H7 (cell line): ENCODE results near the gene SLX4IP. TPM values are rescaled to one million over a fixed set of nuclear protein-coding genes. Genes with fewer than 3 reads are reported as not detected.

Experiments used
- DNase-seq: peaks from one replicate; pipeline ENCODE4 v3.0.0; 2012
- H3K27me3 ChIP-seq: 2 replicates; pipeline ENCODE4 v1.6.0; 2011; ENCODE audit warnings: mild to moderate bottlenecking, low read length; ENCODE audit not compliant: control insufficient read depth, insufficient read depth
- H3K36me3 ChIP-seq: replicated peaks from 2 replicates; pipeline ENCODE4 v1.5.1; 2011; ENCODE audit warnings: low read length; ENCODE audit not compliant: control insufficient read depth, insufficient read depth
- H3K4me3 ChIP-seq: 2 replicates; pipeline ENCODE4 v1.5.1; 2011; ENCODE audit warnings: low read depth, mild to moderate bottlenecking, control low read depth, low read length, moderate library complexity; ENCODE audit not compliant: insufficient read depth
- total RNA-seq: library from RNA; depleted of rRNA; stranded (reverse); fragments of >200 nt; shearing (Covaris generic); gene quantifications from 2 replicates; pipeline ENCODE4 v1.2.3, GENCODE V29; 2014

SLX4IP gene
- total RNA-seq, 1 experiment from 2014 or later = 3.9 TPM

DNA sequence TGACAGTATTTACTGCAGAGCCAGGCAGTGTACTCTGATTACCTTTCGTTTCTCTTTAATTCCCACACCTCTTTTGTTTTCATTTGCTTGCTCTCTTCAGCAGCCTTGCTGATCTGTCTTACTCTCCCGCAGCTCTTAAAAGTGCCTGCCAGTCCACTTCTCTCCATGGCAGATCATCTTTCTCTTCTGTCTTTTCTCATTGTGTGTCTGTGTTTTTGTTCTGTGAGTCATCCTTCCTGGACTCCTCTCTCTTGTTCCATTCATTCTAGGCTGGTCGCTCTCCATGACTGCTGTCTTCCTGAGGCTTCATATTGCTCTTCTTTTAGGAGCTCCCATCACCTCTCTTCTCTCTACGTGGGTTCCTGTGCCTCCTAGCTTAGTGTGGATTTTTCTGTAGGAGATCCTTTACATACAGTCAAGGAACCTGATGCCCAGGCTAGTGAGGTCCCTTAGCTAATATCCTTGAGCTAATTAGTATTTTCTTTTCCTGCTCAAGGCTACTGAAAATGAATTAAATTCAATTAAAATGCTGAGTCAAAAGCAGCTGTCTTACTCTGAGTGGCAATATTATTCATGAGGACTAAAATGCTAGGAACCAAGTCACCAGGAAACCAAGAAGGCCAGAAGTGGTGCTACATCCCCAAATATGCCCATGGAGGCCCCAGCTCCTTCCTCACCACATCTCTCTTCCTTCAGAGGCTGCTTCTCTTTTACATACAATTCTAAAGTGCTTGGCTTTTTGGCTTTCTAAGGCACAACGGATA is 86.1 kb downstream of the SLX4IP start:
- Histone ChIP-seq H3K27me3 (no peaks in the 10 kb centered on the region), H3K4me3 (no peak overlapping the region), H3K36me3 (no peaks in the 10 kb centered on the region)
- no peak for DNase-seq

DNA sequence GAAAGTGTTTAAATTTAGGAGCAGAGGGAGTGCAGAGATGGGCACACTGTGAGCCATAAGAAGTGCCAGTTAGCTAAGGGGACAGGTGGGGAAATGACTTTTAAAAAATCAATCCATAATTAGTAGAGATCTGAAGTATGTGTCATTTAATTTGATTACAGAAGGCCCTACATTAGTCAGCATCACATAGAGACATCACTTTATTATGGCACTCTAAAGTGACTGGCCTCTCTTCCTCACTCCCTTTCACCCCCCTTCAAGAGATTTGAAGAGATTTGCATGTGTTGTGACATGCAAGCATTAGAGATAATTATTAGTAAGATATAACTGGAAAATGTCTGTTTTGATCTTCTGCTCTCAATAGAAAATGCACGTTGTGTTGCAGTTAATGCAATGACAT is 86.7 kb downstream of the SLX4IP start:
- DNase-seq = no peak
- Histone ChIP-seq H3K4me3 (no peak overlapping the region), H3K36me3 (no peaks in the 10 kb centered on the region)

DNA sequence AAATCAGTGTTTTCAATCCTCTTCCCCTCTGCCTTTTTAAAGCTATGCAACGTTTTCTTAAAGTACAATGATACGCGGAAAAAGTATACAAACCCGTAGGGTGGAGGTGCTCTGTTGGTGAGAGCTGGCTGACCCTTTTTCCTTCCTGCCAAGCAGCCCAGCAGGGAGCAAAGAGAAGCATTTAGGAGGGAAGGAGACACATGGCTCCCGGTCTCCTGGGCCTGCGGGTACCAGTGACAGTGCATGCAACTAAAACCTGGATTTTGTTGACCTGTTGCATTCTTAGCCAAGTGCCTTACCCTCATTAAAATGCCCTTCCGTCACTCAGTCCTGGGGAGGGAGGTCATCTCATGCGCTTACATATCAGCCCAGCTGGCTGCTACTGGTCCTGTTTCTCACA is 87.2 kb downstream of the SLX4IP start:
- no peak overlapping the region for H3K4me3 ChIP-seq
- H3K27me3 ChIP-seq = no peaks in the 10 kb centered on the region
- no peak for DNase-seq
- H3K36me3 ChIP-seq = no peaks in the 10 kb centered on the region

More for the DNA sequence above, 86.7 kb downstream of the SLX4IP start:
- H3K27me3 ChIP-seq = no peaks in the 10 kb centered on the region

DNA sequence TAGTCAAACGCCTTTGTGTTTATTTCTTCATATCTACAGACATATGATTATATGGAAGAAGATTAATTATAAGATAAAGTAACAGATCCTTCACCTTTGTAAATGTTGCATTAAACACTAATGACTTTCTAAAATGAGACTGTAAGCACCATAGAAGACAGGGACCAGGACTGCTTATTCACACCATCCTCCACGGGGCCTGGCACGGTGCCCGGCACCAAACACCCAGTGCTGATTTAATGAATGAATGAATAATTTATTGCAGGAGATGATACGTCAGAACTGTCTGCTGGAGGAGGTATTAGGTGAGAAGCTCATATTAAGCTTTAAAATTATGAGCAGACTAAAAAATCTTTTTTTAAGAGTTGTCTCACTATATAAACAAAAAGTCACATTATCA is 88.3 kb downstream of the SLX4IP start:
- Histone ChIP-seq H3K27me3 (no peaks in the 10 kb centered on the region), H3K36me3 (no peaks in the 10 kb centered on the region), H3K4me3 (no peak overlapping the region)
- DNase-seq = no peak

DNA sequence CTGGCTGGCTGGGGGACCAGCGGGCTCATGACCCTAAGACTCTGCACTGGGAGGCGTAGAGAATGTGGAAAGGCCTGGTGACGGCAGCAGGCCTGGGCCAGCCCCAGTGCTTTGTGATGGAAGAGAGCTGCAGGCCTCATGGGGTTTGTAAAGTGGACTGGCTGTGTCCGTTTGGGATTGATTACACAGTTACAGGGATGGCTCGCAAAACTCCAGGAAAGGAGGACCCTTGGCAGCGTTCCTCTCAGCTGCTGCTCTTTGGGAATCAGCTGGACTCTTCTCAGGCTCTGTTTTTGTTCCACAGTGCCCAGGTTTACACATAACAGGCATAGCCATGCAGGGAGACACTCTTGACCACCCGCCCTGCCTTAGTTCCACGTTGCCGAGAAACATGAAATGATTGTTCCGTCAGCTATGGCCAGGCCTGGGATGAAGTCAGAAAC is 89.0 kb downstream of the SLX4IP start:
- DNase-seq = peak; percentile 37
- no peak overlapping the region for H3K4me3 ChIP-seq
- H3K27me3 ChIP-seq = no peaks in the 10 kb centered on the region
- no peaks in the 10 kb centered on the region for H3K36me3 ChIP-seq

DNA sequence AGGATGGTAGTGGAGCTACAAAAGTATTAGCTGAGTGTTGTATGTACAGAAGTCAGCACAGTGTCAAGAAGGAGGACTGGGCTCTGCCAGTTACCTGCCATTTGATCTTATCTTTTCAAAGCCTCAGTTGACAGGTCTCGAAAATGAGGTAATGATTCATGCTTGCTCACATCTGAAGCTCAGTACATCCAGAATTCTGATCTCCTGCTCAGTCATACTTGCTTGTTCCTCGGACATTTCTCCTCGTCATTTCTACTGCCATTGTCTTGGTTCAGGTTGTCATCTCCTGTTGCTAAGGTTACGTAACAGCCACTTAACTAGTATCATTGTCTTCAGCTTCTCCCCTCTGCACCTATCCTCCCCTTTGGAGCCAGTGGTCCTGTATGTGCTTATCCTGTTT is 89.5 kb downstream of the SLX4IP start:
- Histone ChIP-seq H3K36me3 (no peaks in the 10 kb centered on the region), H3K4me3 (no peak overlapping the region)
- DNase-seq = no peak

GRCh38 chr20:10527781-10528180 is 92.7 kb downstream of the SLX4IP start:
- no peak for DNase-seq
- H3K27me3 ChIP-seq = no peaks in the 10 kb centered on the region
- H3K36me3 ChIP-seq = no peaks in the 10 kb centered on the region
- H3K4me3 ChIP-seq = no peak overlapping the region

More for the DNA sequence above, 89.5 kb downstream of the SLX4IP start:
- no peaks in the 10 kb centered on the region for H3K27me3 ChIP-seq

DNA sequence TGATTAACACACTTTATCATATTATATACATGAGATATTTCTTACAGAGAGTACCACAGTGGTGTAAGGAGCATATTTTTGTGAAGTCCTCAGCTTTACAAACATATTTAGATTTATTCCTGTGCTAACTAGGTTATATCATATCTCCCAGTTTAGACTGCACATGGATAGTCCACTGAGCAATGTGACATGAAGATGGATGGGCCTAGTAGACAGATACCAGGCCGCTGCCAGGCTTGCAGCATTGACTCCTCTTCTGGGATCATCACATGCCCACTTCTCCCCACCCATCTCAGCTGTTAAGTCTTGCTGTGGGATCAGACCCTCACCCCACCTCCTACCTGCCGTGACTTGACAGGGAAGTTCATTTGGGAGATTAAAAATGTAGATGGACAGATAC is 95.8 kb downstream of the SLX4IP start:
- Histone ChIP-seq H3K4me3 (no peak overlapping the region), H3K36me3 (no peaks in the 10 kb centered on the region), H3K27me3 (no peaks in the 10 kb centered on the region)
- DNase-seq = no peak

DNA sequence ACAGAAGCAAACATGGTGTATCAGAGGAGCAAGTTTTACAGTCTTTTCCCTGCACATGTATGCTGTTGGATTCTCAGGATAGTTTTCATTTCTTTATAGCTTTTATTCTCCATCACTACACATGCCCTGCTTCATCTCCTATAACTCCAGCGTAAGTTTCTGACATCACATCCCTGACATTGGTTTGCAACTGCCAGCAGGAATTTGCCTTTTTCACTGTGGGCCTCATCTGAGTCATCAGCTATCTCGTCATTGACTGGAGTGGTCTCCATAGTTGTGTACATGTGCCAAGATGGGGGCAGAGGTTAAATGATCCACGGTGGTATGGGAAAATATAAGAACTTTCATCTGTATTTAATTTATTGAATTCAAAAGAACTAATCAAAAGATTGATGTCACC is 96.7 kb downstream of the SLX4IP start:
- no peak for DNase-seq
- no peaks in the 10 kb centered on the region for H3K27me3 ChIP-seq
- H3K36me3 ChIP-seq = no peaks in the 10 kb centered on the region
- no peak overlapping the region for H3K4me3 ChIP-seq

GRCh38 chr20:10532361-10532760 is 97.3 kb downstream of the SLX4IP start:
- no peaks in the 10 kb centered on the region for H3K27me3 ChIP-seq
- H3K36me3 ChIP-seq = no peaks in the 10 kb centered on the region
- DNase-seq = no peak
- no peak overlapping the region for H3K4me3 ChIP-seq

DNA sequence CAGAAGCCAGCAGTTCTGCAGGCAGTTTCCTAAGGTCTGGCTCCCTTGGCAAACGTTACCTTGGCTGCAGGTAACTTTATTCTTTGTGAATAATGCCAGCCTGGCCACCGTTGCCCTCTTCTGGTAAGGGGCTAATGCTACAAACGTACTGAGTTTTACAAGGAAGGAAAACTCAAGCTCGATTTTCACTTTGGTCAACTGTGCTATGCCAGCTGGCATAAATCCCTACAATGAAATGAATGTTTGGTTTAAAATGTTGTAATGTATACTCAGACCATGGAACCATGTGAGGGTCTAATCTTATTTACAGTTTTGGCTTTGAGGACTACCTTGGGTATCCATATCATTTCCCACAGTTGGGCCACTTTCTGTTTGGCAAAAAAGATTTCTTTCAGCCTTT is 101.4 kb downstream of the SLX4IP start:
- DNase-seq = no peak
- no peak overlapping the region for H3K4me3 ChIP-seq
- H3K27me3 ChIP-seq = no peaks in the 10 kb centered on the region
- H3K36me3 ChIP-seq = no peaks in the 10 kb centered on the region

- Histone ChIP-seq H3K27me3 (no peaks in the 10 kb centered on the region), H3K4me3 (no peak overlapping the region), H3K36me3 (no peaks in the 10 kb centered on the region)
- DNase-seq = no peak
Observed at GRCh38 chr20:10537850-10538480, 102.9 kb downstream of the SLX4IP start.

- Histone ChIP-seq H3K27me3 (no peaks in the 10 kb centered on the region), H3K4me3 (no peak overlapping the region), H3K36me3 (no peaks in the 10 kb centered on the region)
- no peak for DNase-seq
Observed at GRCh38 chr20:10538768-10539167, 103.7 kb downstream of the SLX4IP start.

- no peaks in the 10 kb centered on the region for H3K27me3 ChIP-seq
- no peaks in the 10 kb centered on the region for H3K36me3 ChIP-seq
- no peak for DNase-seq
- no peak overlapping the region for H3K4me3 ChIP-seq
Observed at GRCh38 chr20:10539818-10540553, 104.9 kb downstream of the SLX4IP start.
